ENCODE measurements around the gene C1QBP. TPM values are rescaled to one million over a fixed set of nuclear protein-coding genes. Genes with fewer than 3 reads are reported as not detected.

The C1QBP gene
- total RNA-seq, 4 donors from 2014 or later, result 89.4 to 153 (median 119) TPM

DNA sequence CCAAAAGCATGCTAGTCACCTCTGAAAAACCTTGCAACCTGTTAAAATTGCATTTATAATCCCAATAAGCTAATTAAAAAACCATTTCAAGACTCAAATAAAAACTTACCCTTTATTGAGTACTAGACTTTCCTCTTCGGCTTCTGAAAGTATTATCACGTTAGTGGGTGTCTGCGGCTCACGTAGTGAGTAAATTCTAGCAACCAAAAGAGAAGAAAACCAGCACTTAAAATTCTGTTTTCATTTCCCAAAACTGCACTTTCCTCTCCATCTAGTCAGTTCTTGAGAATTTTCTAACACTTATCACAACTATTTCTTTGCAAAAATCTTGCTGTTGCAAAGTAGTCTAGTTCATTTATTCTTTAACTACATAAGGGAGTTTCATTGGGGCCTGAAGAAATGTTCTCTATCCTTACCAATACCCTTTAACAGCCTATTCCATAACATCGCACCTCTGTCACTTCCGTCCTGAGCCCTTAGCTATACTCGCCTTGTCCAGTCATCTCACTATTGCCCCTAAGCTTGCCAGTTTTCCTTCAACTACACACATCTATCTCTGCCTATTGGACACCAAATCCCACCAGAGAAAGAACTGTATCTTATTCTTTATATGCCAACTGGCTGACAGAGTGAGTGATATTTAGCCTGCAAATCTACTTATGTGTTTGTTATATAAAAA lies 28.2 kb downstream of the C1QBP start:
- no peak overlapping the region for H3K4me3 ChIP-seq (ENCODE audit: low read depth, poor library complexity, severe bottlenecking)
- TF ChIP-seq CTCF (IDR thresholded peaks at IDR 0.05) (no peak), POLR2A (IDR thresholded peaks at IDR 0.05) (no peak)
- DNase-seq (ENCODE audit: low spot score in 2 of 2), result no peak
- intact Hi-C loops (cut with DNase I; ENCODE audit: low total_unique reads), result no loop called here
- 95 to 98% methylated on average over 7 of the region's 7 CpGs for WGBS, 2 donors

DNA sequence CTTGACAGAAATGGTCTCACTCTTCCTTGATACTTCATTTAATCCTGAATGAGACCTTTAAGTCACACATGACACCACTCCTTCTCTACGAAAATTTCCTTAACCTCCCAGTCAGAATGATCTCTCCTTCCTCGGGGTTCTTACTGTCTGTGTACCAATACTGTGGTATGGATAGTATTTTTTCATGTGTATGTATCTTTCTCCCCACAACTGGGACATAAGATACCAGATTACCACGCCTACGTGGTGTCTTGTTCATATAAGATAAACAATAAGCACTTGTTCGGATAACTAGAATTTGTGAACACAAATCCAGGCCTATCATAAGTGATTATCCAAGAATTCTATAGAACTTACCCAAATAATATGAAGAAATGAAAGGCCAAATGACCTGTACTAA lies 30.8 kb downstream of the C1QBP start:
- intact Hi-C loops (cut with DNase I; ENCODE audit: low total_unique reads), result no loop called here
- WGBS, 2 donors, result 83 to 86% methylated on average over 5 of the region's 5 CpGs
- DNase-seq (ENCODE audit: low spot score in 2 of 2), result no peak
- H3K4me3 ChIP-seq (ENCODE audit: low read depth, poor library complexity, severe bottlenecking), result no peak overlapping the region
- no peak for TF ChIP-seq POLR2A (IDR thresholded peaks at IDR 0.05)
- no peak for TF ChIP-seq CTCF (IDR thresholded peaks at IDR 0.05)

- 91 to 92% methylated on average over 4 of the region's 4 CpGs for WGBS, 2 donors
- TF ChIP-seq CTCF (IDR thresholded peaks at IDR 0.05) (no peak), POLR2A (IDR thresholded peaks at IDR 0.05) (no peak)
- DNase-seq (ENCODE audit: low spot score in 2 of 2), result no peak
- H3K4me3 ChIP-seq (ENCODE audit: low read depth, poor library complexity, severe bottlenecking), result no peak overlapping the region
- intact Hi-C loops (cut with DNase I; ENCODE audit: low total_unique reads), result no loop called here
Observed at GRCh38 chr17:5405400-5405799, 33.6 kb downstream of the C1QBP start.

GRCh38 chr17:5399767-5400166 lies 39.2 kb downstream of the C1QBP start:
- intact Hi-C loops (cut with DNase I; ENCODE audit: low total_unique reads), result no loop called here
- TF ChIP-seq CTCF (IDR thresholded peaks at IDR 0.05) (no peak), POLR2A (IDR thresholded peaks at IDR 0.05) (no peak)
- WGBS, 2 donors, result 87 to 89% methylated on average over 6 of the region's 6 CpGs
- no peak overlapping the region for H3K4me3 ChIP-seq (ENCODE audit: low read depth, poor library complexity, severe bottlenecking)
- no peak for DNase-seq (ENCODE audit: low spot score in 2 of 2)

GRCh38 chr17:5396612-5397011 lies 42.3 kb downstream of the C1QBP start:
- WGBS, 2 donors, result 92 to 97% methylated on average over 2 of the region's 2 CpGs
- TF ChIP-seq POLR2A (IDR thresholded peaks at IDR 0.05), result no peak
- no peak for TF ChIP-seq CTCF (IDR thresholded peaks at IDR 0.05)
- DNase-seq (ENCODE audit: low spot score in 2 of 2), result no peak
- intact Hi-C loops (cut with DNase I; ENCODE audit: low total_unique reads), result no loop called here
- H3K4me3 ChIP-seq (ENCODE audit: low read depth, poor library complexity, severe bottlenecking), result no peak overlapping the region

DNA sequence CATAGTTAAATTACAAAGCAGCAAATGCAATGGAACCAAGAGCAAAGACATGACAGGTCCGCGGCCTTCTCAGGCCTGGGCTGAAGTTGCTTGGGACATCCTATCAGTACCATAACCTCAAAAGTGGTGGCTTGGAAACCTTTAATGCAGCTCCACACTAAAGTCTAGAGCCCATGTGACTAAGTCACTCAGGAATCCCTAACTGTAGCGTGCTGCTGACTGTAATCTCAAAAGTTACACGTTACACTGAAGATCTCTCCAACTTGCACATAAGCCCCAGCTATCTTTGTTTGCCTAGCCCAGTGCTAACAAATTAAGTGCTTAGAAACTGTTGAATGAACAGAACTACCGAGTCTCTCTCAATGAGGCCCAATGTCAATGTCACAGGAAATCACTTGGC lies 47.3 kb downstream of the C1QBP start:
- WGBS, 2 donors, result 91 to 93% methylated on average over 5 of the region's 5 CpGs
- intact Hi-C loops (cut with DNase I; ENCODE audit: low total_unique reads), result no loop called here
- DNase-seq (ENCODE audit: low spot score in 2 of 2), result no peak

More for the DNA sequence above, 47.3 kb downstream of the C1QBP start:
- H3K4me3 ChIP-seq (ENCODE audit: low read depth, poor library complexity, severe bottlenecking), result no peak overlapping the region
- TF ChIP-seq CTCF (IDR thresholded peaks at IDR 0.05), result no peak
- TF ChIP-seq POLR2A (IDR thresholded peaks at IDR 0.05), result no peak
